DMS153 (cell line): ENCODE measurements around the gene OTOGL.
"Not testable (repeated sequence)": the region's sequence is repeated elsewhere in the genome, so short reads cannot be mapped to it uniquely, and the experiment has no call there.

Source experiments
- DNase-seq: peaks from one replicate; lab custom pipeline; 2025; lab: John Stamatoyannopoulos, UW

OTOGL gene

GRCh38 chr12:80230068-80230467, 130.7 kb downstream of the OTOGL start:
- no peak for DNase-seq

GRCh38 chr12:80232837-80233236, 133.5 kb downstream of the OTOGL start:
- DNase-seq: no peak

- DNase-seq: no peak
Observed at GRCh38 chr12:80233926-80234325, 134.6 kb downstream of the OTOGL start.

- DNase-seq: no peak
Observed at GRCh38 chr12:80234667-80235066, 135.3 kb downstream of the OTOGL start.

DNA sequence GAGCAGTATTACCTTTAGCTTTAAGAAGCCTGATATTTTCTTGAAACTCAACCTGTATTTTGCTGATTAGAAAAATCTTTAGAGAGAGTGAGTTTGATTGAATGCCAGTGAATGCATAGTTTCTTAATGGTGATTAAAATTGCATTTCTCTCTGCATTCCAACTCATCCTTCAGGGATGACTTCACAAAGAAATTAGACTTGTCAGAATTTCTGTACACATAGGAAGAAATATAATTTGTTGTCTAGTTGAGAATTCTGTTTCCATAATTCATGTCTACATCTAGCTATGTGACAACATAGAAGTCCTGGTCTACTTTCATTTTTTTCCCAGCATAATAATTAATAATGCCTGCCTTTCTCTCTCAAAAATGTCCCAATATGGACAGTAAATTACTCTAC, 136.6 kb downstream of the OTOGL start:
- no peak for DNase-seq

GRCh38 chr12:80239867-80240266, 140.5 kb downstream of the OTOGL start:
- DNase-seq: no peak

- no peak for DNase-seq
Observed at GRCh38 chr12:80241576-80242273, 142.4 kb downstream of the OTOGL start.

GRCh38 chr12:80242321-80242720, 143.0 kb downstream of the OTOGL start:
- no peak for DNase-seq

DNA sequence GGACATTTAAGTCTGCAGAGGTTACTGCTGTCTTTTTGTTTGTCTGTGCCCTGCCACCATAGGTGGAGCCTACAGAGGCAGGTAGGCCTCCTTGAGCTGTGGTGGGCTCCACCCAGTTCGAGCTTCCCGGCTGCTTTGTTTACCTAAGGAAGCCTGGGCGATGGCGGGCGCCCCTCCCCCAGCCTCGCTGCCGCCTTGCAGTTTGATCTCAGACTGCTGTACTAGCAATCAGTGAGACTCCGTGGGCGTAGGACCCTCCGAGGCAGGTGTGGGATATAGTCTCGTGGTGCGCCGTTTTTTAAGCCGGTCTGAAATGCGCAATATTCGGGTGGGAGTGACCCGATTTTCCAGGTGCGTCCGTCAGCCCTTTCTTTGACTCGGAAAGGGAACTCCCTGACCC, 150.2 kb downstream of the OTOGL start:
- not testable (repeated sequence) for DNase-seq

- no peak for DNase-seq
Observed at GRCh38 chr12:80257920-80258319, 158.6 kb downstream of the OTOGL start.

- no peak for DNase-seq
Observed at GRCh38 chr12:80260269-80260668, 160.9 kb downstream of the OTOGL start.

DNA sequence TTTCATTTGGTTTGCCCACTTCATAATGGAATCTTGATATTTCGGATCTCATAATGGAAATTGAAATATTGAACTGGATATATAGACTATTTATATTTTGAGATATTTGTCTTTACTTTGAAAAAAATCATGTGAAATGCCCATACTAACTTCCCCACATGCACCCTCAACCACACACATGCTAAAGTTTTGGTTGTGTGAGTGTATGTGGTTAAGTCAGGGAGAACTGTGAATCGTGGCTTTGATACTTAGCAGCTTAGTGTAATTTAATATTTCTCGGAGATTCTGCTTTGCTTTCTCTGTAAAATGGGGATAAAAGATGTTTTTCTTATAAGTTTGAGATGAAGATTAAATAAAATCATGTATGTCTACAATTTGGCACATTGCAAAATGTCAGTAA, 162.1 kb downstream of the OTOGL start:
- DNase-seq: no peak

- no peak for DNase-seq
Observed at GRCh38 chr12:80262346-80262745, 163.0 kb downstream of the OTOGL start.

GRCh38 chr12:80262771-80263170, 163.4 kb downstream of the OTOGL start:
- no peak for DNase-seq

- no peak for DNase-seq
Observed at GRCh38 chr12:80264386-80264785, 165.0 kb downstream of the OTOGL start.

DNA sequence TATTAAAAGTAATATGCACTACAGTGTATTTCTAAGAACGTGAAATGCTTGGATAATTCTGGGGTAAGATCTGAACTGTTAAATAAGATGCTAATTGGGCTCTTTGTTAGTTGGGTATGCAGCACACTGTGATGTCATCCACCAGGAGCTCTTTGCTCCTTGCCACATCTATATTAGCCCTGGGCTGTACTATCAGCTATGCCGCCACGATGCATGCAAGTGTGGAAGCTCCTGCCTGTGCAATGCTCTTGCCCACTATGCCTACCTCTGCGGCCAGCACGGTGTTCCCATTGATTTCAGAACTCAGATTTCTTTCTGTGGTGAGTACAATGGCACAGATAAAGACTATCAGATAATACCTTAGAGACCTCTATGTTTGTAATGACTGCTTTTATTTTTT, 165.6 kb downstream of the OTOGL start:
- DNase-seq: no peak

DNA sequence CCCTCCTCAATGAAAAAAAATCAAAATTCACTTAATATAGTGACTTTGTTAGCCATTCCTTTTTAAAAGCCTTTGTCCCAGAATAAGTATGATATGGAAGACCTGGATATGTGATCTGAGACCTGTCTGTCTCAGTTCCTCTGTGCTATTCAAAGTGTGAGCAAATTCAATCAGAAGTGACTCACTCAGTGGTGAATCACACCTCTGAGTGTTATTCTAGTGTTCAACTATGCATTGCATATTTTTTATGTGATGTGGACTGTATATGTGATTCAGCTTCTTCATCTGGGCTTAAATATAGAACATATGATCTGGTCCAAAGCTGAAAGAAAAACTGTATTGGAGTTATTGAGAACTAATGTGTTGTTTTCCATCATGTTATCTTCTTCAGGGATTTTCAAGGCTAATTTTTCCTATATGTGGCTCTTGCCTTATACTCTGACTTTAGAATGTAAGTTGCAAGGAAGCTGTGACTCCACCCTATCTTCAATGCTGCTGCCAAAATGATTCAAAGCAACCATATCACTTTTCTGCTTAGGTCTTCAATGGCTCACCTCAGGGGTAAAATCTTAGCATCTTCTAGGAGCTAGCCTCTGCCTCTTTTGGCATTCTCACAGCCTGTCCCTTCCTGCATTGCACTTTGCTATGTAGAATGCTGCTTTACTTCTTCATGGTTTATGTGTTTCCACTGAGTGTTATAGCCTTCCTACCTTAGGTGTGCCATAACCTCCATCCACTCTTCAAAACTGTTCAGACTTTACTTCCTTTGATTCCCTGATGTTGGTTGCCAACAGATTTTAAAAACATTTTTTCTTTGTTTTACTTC, 169.8 kb downstream of the OTOGL start:
- DNase-seq: no peak

DNA sequence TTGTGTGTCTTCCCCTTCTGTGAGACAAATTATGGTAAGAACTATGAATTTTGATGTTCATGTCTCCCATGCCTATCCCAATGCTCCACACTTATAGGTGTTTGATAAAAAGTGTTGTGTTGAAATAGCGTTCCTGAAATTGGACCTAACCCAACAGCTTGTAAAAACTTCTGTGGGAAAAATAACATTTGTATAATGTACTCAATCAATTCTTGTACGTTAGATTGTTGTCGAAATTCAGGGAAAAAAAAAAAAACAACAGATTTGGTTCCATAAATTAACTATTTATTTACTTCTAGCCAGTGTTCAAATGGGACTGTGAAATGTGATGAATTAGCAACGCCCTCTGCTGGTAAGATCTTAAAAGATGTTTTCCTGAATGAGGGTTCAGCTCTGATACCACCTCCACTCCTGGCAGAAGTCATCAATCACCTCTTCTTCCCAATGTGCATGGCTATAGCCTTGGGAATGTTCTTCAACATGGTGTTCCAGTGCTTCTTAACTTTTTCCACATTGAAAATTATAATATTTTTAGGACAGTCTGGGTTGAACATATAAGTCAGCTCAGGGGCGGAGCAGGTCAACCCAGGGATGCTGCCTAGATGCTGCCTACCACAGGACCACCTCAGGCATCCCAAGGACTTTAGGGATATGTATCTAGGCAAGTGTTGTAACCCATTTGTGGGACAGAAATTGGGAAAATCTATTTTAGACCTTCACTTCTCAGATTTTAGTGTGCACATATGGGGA, 170.6 kb downstream of the OTOGL start:
- no peak for DNase-seq

- no peak for DNase-seq
Observed at GRCh38 chr12:80271780-80272179, 172.4 kb downstream of the OTOGL start.

DNA sequence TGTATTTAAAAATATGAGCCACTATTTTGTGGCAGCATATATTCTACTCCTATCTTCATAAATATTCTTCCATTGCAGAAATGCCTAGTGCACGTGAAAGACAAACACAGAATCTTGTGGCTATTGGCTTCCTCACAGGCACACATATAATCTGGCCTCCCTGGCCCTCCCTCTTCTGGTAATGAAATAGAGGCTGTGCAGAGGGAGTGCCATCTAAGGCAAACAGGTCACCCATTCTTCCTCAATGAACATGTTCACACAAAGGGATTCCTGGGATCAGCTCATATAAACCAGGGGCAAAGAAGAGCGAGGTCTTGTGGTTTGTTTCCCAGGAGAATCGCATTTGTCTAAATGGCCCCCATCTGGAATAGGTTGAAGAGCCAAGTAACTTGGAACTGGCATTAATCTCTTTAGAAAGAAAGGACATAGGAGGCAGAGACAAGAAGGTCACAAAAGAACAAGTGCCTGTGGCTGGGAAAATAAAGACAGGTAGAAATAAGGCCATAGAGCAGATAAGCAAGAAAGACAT, 173.1 kb downstream of the OTOGL start:
- DNase-seq: no peak

- DNase-seq: no peak
Observed at GRCh38 chr12:80273144-80273543, 173.8 kb downstream of the OTOGL start.

GRCh38 chr12:80277732-80278131, 178.4 kb downstream of the OTOGL start:
- no peak for DNase-seq

- no peak for DNase-seq
Observed at GRCh38 chr12:80282226-80282625, 182.9 kb downstream of the OTOGL start.
